DOHH2 (cell line): ENCODE results near the gene MT2A.

Experiments
- CTCF ChIP-seq: fragments of 200-600 bp; sonication (generic); IDR thresholded peaks from one replicate; pipeline ENCODE4 v1.5.1; 2014; ENCODE audit warnings: antibody characterized with exemption, mild to moderate bottlenecking, low read depth, low read length; ENCODE audit not compliant: poor library complexity, severe bottlenecking
- EZH2phosphoT487 ChIP-seq: fragments of 200-600 bp; sonication (generic); IDR thresholded peaks from 2 replicates; pipeline ENCODE4 v1.6.1; 2017; ENCODE audit warnings: borderline replicate concordance, mild to moderate bottlenecking, antibody characterized with exemption, low read length, moderate library complexity, mixed read lengths

- no peak for TF ChIP-seq CTCF
- no peak for TF ChIP-seq EZH2phosphoT487
These were observed 43.2 kb downstream of the MT2A start, which contains the start of gene MT1B for GRCh38 chr16:56651586-56651985.
